Suprapubic skin (tissue), 4 donors: Measurements from ENCODE around the gene BEX1.

Experiments used
- EP300 ChIP-seq: sonication (generic); formaldehyde crosslinking; IDR thresholded peaks from one replicate; pipeline ENCODE4 v1.6.1; 2017; ENCODE audit warnings: antibody characterized with exemption
- POLR2A ChIP-seq, 2 donors: fragments of 450-650 bp; IDR thresholded peaks; one replicate each; pipeline ENCODE4 v1.6.1; 2017; ENCODE audit warnings: antibody characterized with exemption in 2 of 2, mild to moderate bottlenecking in 2 of 2, moderate library complexity in 2 of 2
- POLR2AphosphoS5 ChIP-seq, 3 donors: sonication (generic); formaldehyde crosslinking; IDR thresholded peaks; one replicate each; pipeline ENCODE4 v1.6.1; 2017; ENCODE audit warnings: antibody characterized with exemption in 3 of 3
- TF ChIP-seq, protein P1 (sequence below), 2 donors: fragments of 200-600 bp in 1 of 2; fragments of 450-650 bp in 1 of 2; sonication (generic) in 1 of 2; IDR thresholded peaks; one replicate each; pipeline ENCODE4 v1.5.1; 2016 to 2019; ENCODE audit warnings: antibody characterized with exemption in 2 of 2, mild to moderate bottlenecking in 1 of 2, moderate library complexity in 1 of 2

DNA sequence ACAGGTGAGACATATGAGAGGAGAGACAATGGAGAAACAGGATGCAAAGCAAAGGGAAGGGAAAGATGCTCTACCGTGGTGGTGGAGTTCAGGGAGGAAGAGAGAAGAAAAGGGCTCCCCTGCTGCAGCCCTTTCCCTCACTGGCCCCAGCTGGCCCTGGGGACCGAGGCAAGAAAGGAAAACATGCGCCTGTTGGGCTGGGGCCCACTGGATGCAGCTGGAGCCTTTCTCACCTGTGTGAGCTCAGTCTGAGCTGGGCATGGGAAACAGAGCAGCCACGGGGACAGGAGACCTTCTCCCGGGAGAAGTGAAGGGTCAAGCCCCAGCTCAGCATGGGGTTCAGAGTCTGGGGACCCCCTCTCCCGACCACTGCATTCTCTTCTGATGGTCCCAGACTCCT, 17.1 kb upstream of the BEX1 start:
- TF ChIP-seq, protein P1, sequence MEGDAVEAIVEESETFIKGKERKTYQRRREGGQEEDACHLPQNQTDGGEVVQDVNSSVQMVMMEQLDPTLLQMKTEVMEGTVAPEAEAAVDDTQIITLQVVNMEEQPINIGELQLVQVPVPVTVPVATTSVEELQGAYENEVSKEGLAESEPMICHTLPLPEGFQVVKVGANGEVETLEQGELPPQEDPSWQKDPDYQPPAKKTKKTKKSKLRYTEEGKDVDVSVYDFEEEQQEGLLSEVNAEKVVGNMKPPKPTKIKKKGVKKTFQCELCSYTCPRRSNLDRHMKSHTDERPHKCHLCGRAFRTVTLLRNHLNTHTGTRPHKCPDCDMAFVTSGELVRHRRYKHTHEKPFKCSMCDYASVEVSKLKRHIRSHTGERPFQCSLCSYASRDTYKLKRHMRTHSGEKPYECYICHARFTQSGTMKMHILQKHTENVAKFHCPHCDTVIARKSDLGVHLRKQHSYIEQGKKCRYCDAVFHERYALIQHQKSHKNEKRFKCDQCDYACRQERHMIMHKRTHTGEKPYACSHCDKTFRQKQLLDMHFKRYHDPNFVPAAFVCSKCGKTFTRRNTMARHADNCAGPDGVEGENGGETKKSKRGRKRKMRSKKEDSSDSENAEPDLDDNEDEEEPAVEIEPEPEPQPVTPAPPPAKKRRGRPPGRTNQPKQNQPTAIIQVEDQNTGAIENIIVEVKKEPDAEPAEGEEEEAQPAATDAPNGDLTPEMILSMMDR (IDR thresholded peaks at IDR 0.05): no peak
- TF ChIP-seq POLR2AphosphoS5 (IDR thresholded peaks at IDR 0.05): no peak
- TF ChIP-seq EP300: no peak
- no peak for TF ChIP-seq POLR2A (IDR thresholded peaks at IDR 0.05)
